ENCODE data around the gene SOCS6. TPM values are rescaled to one million over a fixed set of nuclear protein-coding genes. Genes with fewer than 3 reads are reported as not detected.
"Not testable (repeated sequence)": the region's sequence is repeated elsewhere in the genome, so short reads cannot be mapped to it uniquely, and the experiment has no call there.

SOCS6 gene
- total RNA-seq, 1 donor = 34.5 TPM

DNA sequence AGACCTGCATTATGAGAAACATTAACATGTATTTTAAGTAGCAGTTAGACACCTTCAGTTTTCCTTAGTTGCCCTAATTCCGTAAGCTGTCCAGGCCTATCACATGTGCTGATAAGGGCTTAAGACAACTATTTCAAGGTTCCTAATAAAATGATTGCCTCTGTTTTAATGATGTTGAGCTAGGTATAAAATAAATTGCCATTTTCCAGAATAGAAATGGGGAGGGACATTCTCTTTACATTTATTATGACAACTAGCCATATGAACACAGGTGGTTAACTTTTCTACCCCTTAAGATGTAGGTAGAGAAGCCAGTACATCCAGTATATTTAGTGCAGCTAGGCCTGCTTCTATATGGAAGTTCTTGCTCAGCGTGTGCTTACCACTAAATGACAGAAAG, 65.9 kb downstream of the SOCS6 start:
- TF ChIP-seq, protein P1, sequence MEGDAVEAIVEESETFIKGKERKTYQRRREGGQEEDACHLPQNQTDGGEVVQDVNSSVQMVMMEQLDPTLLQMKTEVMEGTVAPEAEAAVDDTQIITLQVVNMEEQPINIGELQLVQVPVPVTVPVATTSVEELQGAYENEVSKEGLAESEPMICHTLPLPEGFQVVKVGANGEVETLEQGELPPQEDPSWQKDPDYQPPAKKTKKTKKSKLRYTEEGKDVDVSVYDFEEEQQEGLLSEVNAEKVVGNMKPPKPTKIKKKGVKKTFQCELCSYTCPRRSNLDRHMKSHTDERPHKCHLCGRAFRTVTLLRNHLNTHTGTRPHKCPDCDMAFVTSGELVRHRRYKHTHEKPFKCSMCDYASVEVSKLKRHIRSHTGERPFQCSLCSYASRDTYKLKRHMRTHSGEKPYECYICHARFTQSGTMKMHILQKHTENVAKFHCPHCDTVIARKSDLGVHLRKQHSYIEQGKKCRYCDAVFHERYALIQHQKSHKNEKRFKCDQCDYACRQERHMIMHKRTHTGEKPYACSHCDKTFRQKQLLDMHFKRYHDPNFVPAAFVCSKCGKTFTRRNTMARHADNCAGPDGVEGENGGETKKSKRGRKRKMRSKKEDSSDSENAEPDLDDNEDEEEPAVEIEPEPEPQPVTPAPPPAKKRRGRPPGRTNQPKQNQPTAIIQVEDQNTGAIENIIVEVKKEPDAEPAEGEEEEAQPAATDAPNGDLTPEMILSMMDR (IDR thresholded peaks at IDR 0.05; ENCODE audit: insufficient read depth, low read depth, low read length) = no peak
- DNase-seq (ENCODE audit: low read depth) = no peak
- no peak overlapping the region for H3K4me3 ChIP-seq (ENCODE audit: low read depth, low read length)

DNA sequence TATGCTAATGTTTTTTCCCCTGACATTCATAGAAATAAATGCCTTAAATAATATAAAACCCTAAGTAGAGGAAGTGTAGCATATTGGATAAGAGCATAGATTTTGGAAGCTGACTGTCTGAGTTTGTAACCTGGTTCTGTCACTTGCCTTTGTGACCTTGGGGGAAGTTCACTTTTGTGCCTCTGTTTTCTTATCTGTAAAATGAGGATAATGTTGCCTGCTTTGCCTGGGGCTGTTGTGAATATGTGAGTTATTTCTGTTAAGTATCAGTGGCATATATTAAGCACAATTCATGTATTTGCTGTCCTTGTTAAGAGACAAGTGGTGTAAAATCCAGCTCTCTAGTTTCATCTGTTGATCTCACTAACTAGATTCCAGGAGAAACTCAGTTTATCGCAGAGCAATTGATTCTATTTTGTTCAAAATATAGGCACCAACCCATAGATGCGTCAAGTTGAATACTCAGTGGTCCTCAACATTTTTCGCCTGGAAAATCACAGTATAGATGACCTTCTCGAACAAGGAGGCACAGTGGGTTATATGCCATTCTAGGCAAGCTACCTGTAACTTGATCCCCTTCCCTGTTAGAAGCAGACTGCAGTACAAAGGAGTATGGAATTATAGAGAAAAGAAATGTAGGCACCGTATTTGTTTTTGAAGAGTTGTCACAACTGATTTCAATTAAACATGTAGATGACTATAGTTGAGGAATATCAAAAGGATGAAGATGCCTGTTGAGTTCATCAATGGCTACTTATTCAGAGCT, 67.0 kb downstream of the SOCS6 start:
- DNase-seq (ENCODE audit: low read depth) = no peak
- TF ChIP-seq, protein P1 (IDR thresholded peaks at IDR 0.05; ENCODE audit: insufficient read depth, low read depth, low read length) = no peak

DNA sequence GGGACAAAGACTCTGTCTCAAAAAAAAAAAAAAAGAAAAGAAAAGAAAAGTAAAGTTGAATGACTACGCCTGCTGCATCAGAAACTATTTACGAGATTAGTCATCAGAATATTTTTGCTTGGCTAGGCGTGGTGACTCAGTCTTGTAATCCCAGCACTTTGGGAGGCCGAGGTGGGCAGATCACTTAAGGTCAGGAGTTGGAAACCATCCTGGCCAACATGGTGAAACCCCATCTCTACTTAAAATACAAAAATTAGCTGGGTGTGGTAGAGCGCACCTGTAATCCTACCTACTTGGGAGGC, 69.2 kb downstream of the SOCS6 start:
- DNase-seq (ENCODE audit: low read depth) = peak; percentile 89
- not testable (repeated sequence) for H3K4me3 ChIP-seq (ENCODE audit: low read depth, low read length)

More for the DNA sequence above, 67.0 kb downstream of the SOCS6 start:
- H3K4me3 ChIP-seq (ENCODE audit: low read depth, low read length) = no peak overlapping the region

DNA sequence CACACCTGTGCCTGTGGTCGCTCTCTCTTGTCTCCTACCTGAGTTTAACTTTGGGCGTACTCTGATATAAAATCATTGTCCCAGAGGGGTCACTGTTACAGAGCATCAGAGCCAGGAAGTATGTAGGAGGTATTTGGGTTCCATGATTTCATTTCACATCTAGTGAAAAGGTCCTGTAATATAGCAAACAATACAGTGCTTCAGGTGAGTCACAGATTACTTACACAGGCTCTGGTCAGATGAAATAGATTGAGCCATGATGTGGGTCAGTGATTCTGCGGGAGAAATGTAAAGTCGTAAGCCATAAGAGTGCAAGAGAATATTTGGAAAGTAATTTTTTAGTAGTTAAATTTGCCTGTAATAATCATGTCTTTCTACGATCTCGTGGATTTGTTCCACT, 70.2 kb downstream of the SOCS6 start:
- no peak for DNase-seq (ENCODE audit: low read depth)
- no peak overlapping the region for H3K4me3 ChIP-seq (ENCODE audit: low read depth, low read length)
- TF ChIP-seq, protein P1 (IDR thresholded peaks at IDR 0.05; ENCODE audit: insufficient read depth, low read depth, low read length) = no peak

DNA sequence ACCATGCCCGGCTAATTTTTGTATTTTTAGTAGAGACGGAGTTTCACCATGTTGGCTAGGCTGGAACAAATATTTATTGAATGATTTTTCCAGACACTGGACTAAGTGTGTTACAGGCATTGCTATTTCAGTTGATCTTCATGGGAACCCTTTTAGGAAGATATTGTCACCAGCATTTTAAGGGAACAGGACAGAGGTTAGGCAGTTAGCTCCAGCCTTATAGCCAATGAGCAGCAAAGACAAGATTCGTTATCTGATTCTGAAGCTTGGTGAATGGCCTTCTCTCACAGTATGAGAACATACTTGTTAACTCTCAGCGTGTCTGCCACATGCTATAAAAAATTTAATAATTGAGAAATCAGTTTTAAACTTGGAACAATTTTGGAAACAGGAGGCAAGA, 73.4 kb downstream of the SOCS6 start:
- TF ChIP-seq, protein P1 (IDR thresholded peaks at IDR 0.05; ENCODE audit: insufficient read depth, low read depth, low read length) = no peak
- H3K4me3 ChIP-seq (ENCODE audit: low read depth, low read length) = no peak overlapping the region
- no peak for DNase-seq (ENCODE audit: low read depth)

DNA sequence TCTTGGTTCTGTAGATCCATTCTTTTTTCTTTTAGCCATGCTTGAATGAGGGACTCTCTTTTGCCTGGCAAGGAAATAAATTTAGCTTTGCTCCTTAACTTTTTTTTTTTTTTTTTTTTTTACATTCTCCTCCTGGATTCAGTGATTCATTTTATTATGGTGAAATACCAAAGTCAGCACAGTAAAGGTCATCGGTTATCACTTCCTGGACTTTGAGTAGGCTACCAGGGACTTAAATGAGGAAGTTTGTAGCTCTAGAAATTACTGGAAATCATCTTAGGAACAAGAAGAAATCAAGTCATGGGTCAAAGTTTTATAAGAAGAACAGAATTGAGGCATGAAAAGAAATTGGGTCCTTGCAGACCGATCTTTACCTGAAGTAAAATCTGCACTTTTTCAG, 75.0 kb downstream of the SOCS6 start:
- DNase-seq (ENCODE audit: low read depth) = peak; percentile 68
- no peak overlapping the region for H3K4me3 ChIP-seq (ENCODE audit: low read depth, low read length)
- TF ChIP-seq, protein P1 (IDR thresholded peaks at IDR 0.05; ENCODE audit: insufficient read depth, low read depth, low read length) = no peak

DNA sequence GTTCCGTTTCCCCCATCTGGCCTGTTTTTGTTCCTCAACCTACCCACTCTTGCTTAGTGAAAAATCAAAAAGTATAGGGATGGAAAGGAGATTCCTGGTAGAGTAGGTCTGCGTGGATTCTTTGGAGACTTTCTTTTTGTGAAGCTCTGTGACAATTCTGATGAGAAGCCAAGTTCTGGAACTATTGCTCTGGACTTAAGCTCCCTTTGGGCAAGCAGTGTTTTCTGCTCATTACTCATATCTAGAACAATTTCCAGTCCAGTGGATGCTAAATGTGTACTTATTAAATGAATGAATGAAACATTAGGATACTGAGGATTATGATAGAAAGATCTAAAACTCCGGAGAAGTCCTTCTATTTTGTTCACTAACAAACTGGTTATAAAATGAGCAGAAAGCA, 76.5 kb downstream of the SOCS6 start:
- H3K4me3 ChIP-seq (ENCODE audit: low read depth, low read length) = no peak overlapping the region
- TF ChIP-seq, protein P1 (IDR thresholded peaks at IDR 0.05; ENCODE audit: insufficient read depth, low read depth, low read length) = no peak
- DNase-seq (ENCODE audit: low read depth) = no peak

All from fibroblast of villous mesenchyme (primary cell).